ENCODE measurements around the gene ZSCAN5B.
"Not testable (repeated sequence)": the region's sequence is repeated elsewhere in the genome, so short reads cannot be mapped to it uniquely, and the experiment has no call there.

The ZSCAN5B gene

GRCh38 chr19:56197646-56198045 lies at the start of gene ZSCAN5B:
TSS of gene ZSCAN5B (minus strand) at chr19:56197783. CDS start at chr19:56193052, 4,731 bp downstream.
- DNase-seq (ENCODE audit: low read depth in 2 of 2), result not testable (repeated sequence)

GRCh38 chr19:56245764-56246163 lies 48.2 kb upstream of the ZSCAN5B start:
- DNase-seq (ENCODE audit: low read depth in 2 of 2), result not testable (repeated sequence)

GRCh38 chr19:56245121-56245740 lies 47.6 kb upstream of the ZSCAN5B start:
- DNase-seq (ENCODE audit: low read depth in 2 of 2), result no peak

- DNase-seq (ENCODE audit: low read depth in 2 of 2), result no peak
Observed at GRCh38 chr19:56223481-56223880, 25.9 kb upstream of the ZSCAN5B start.

GRCh38 chr19:56222901-56223300 lies 25.3 kb upstream of the ZSCAN5B start:
- DNase-seq (ENCODE audit: low read depth in 2 of 2), result no peak

GRCh38 chr19:56221851-56222250 lies 24.3 kb upstream of the ZSCAN5B start:
- DNase-seq (ENCODE audit: low read depth in 2 of 2), result no peak

- DNase-seq (ENCODE audit: low read depth in 2 of 2), result not testable (repeated sequence)
Observed at GRCh38 chr19:56221442-56221841, 23.9 kb upstream of the ZSCAN5B start.

GRCh38 chr19:56218961-56219360 lies 21.4 kb upstream of the ZSCAN5B start:
- DNase-seq (ENCODE audit: low read depth in 2 of 2), result no peak

- DNase-seq (ENCODE audit: low read depth in 2 of 2), result no peak
Observed at GRCh38 chr19:56217039-56217949, 19.7 kb upstream of the ZSCAN5B start.

GRCh38 chr19:56211718-56212117 lies 14.1 kb upstream of the ZSCAN5B start:
- no peak for DNase-seq (ENCODE audit: low read depth in 2 of 2)

- DNase-seq (ENCODE audit: low read depth in 2 of 2), result not testable (repeated sequence)
Observed at GRCh38 chr19:56210036-56210435, 12.5 kb upstream of the ZSCAN5B start.

- no peak for DNase-seq (ENCODE audit: low read depth in 2 of 2)
Observed at GRCh38 chr19:56209091-56209490, 11.5 kb upstream of the ZSCAN5B start.

- not testable (repeated sequence) for DNase-seq (ENCODE audit: low read depth in 2 of 2)
Observed at GRCh38 chr19:56207581-56207980, 10.0 kb upstream of the ZSCAN5B start.

- no peak for DNase-seq (ENCODE audit: low read depth in 2 of 2)
Observed at GRCh38 chr19:56201973-56202372, 4.4 kb upstream of the ZSCAN5B start, which contains the start of gene ZSCAN5C. TSS of gene ZSCAN5C (plus strand) at chr19:56202273. CDS start at chr19:56205914, 3,641 bp downstream.

- no peak for DNase-seq (ENCODE audit: low read depth in 2 of 2)
Observed at GRCh38 chr19:56199687-56200086, 2.1 kb upstream of the ZSCAN5B start.

GRCh38 chr19:56193981-56194640 lies 3.5 kb downstream of the ZSCAN5B start:
- no peak for DNase-seq (ENCODE audit: low read depth in 2 of 2)

- DNase-seq (ENCODE audit: low read depth in 2 of 2), result no peak
Observed at GRCh38 chr19:56191711-56192110, 5.9 kb downstream of the ZSCAN5B start.

- no peak for DNase-seq (ENCODE audit: low read depth in 2 of 2)
Observed at GRCh38 chr19:56191115-56191514, 6.5 kb downstream of the ZSCAN5B start.

GRCh38 chr19:56189785-56190184 lies 7.8 kb downstream of the ZSCAN5B start:
- DNase-seq (ENCODE audit: low read depth in 2 of 2), result no peak

GRCh38 chr19:56177564-56178243 lies 19.9 kb downstream of the ZSCAN5B start:
- no peak for DNase-seq (ENCODE audit: low read depth in 2 of 2)

- DNase-seq (ENCODE audit: low read depth in 2 of 2), result no peak
Observed at GRCh38 chr19:56176881-56177280, 20.7 kb downstream of the ZSCAN5B start.

GRCh38 chr19:56176310-56176709 lies 21.3 kb downstream of the ZSCAN5B start:
- DNase-seq (ENCODE audit: low read depth in 2 of 2), result not testable (repeated sequence)

All from stimulated activated CD8-positive, alpha-beta memory T cell treated with anti-CD3 and anti-CD28 coated beads, Interleukin-7, amount 100 ng/mL, for 1 hour (primary cell).